CD4-positive, alpha-beta T cell treated with Interleukin-17A for 4 hours (primary cell): ENCODE results near the gene IKBKE.
"Not testable (repeated sequence)": the region's sequence is repeated elsewhere in the genome, so short reads cannot be mapped to it uniquely, and the experiment has no call there.

Experiments used
- DNase-seq: peaks from one replicate; pipeline ENCODE4 v3.0.0-alpha.2; 2020; ENCODE audit warnings: mixed read lengths

The IKBKE gene

GRCh38 chr1:206477110-206477509 is 6.8 kb downstream of the IKBKE start:
- DNase-seq, result no peak

- DNase-seq, result no peak
These were observed 7.5 kb downstream of the IKBKE start for GRCh38 chr1:206477581-206478380.

GRCh38 chr1:206478746-206479145 is 8.5 kb downstream of the IKBKE start:
- no peak for DNase-seq

DNA sequence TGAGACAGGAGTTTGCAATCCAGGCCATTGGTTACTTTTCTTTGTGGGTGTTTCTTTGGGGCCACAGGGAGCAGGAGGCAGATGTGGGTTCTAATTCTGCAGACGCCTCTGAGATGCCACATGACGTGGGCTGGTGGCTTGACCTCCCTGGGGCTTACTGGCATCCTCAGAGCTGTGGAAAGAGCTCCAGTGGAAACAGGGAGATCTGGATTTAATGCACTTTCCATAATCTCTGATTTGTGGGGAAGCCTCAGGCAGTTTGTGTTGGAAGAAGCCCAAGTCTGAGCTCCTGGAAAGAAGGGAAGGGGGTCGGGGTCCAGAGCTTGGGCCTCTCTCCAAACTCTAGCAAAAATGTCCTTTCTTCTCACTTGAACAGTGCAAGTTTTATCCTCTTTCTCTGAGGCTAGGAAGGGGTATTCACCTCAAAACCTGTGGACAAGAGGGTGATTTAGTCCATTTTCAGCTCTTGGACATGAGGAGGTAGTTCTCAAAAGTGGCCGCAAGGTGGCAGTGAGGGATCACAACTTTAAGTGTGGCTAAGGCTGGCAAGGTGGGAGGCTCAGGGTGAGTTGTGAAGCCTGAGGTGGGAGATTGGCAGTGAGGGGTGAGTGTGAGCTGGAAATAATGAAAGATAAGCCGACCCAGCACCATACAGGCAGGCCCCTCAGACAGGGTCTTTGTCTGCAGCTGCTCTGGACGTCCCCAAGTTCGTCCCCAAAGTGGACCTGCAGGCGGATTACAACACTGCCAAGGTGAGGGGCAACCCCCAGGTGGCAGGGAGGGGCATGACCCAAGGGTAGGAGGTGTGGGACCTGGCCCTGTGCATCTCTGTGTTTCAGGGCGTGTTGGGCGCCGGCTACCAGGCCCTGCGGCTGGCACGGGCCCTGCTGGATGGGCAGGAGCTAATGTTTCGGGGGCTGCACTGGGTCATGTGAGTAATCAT is 9.2 kb downstream of the IKBKE start:
- peak; percentile 80 for DNase-seq

GRCh38 chr1:206480211-206480610 is 9.9 kb downstream of the IKBKE start:
- DNase-seq, result no peak

DNA sequence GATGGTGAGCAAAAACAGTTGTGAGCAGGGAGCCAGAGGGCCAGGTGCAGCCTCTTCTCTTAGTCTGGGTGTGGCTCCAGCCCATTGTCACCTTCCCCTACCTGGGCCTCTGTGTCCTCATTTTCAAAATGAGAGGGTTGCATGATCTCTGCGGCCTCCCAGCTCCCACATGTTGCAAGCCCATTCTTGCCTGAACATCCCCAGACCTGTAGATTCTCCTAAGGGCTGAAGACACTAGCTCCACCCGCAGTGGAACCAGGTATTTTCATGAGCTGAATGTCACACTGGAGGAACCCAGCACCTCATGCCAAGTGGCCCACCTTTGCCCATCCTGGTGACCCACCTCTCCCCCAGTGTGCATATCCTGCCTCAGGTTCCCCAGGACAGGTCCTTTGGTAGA is 12.3 kb downstream of the IKBKE start:
- no peak for DNase-seq

GRCh38 chr1:206483864-206484263 is 13.6 kb downstream of the IKBKE start:
- DNase-seq, result not testable (repeated sequence)

GRCh38 chr1:206484901-206485300 is 14.6 kb downstream of the IKBKE start:
- no peak for DNase-seq

GRCh38 chr1:206486995-206487788 is 16.9 kb downstream of the IKBKE start:
- DNase-seq, result no peak

- no peak for DNase-seq
These were observed 17.7 kb downstream of the IKBKE start for GRCh38 chr1:206487970-206488369.

- no peak for DNase-seq
These were observed 18.2 kb downstream of the IKBKE start for GRCh38 chr1:206488466-206488865.

- DNase-seq, result peak; percentile 74
These were observed 19.9 kb downstream of the IKBKE start for GRCh38 chr1:206489980-206490770.

- no peak for DNase-seq
These were observed 20.6 kb downstream of the IKBKE start for GRCh38 chr1:206490771-206491405.

DNA sequence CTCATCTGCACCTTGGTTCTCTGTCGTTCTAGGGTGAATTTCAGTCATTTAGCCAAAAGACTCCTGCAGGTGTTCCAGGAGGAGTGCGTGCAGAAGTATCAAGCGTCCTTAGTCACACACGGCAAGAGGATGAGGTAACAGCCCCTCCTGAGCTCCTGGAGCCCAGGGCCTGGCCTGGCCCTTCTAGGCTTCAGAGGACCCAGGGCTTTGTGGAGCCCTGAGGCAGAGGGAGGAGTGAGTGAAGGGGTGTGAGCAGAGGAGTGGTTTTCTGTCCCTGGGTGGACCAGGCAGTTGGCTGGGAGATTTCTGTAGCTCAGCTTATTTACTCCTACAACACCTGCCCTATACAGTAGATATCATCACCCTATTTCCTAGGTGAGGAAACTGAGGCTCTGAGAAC is 21.3 kb downstream of the IKBKE start:
- DNase-seq, result no peak

GRCh38 chr1:206492589-206492988 is 22.3 kb downstream of the IKBKE start:
- DNase-seq, result no peak

DNA sequence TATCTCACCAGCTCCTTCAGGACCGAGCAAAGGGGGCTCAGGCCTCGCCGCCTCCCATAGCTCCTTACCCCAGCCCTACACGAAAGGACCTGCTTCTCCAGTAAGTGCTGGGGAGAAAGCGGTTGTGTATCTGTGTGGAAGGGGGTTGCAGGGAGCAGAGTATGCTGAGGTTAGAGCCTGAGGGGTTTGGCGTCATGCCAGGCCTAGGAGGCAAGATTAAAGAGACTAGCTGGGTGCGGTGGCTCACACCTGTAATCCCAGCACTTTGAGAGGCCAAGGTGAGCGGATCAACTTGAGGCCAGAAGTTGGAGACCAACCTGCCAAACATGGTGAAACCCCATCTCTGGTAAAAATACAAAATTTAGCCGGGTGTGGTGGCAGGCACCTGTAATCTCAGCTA is 23.0 kb downstream of the IKBKE start:
- no peak for DNase-seq

DNA sequence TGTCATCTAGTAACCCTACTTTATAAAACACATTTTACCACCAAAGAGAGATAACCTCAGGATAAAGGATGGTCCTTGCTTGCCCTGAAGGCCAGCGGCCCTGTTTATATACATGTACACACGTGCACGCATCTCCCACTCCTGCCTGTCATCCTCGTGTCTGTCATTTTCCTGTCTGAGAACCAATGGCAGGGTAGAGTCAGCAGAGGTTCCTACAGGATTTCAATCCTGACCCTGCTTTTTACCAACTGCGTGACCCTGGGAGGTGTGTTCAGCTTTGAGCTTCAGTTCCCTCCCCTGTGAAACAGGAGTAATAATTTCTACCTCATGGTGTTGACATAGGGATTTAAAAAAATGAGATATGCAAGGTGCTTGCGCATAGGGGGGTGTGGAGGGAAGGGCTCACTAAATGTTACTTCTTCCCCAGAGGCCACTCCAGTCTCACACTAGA is 24.8 kb downstream of the IKBKE start:
- no peak for DNase-seq

DNA sequence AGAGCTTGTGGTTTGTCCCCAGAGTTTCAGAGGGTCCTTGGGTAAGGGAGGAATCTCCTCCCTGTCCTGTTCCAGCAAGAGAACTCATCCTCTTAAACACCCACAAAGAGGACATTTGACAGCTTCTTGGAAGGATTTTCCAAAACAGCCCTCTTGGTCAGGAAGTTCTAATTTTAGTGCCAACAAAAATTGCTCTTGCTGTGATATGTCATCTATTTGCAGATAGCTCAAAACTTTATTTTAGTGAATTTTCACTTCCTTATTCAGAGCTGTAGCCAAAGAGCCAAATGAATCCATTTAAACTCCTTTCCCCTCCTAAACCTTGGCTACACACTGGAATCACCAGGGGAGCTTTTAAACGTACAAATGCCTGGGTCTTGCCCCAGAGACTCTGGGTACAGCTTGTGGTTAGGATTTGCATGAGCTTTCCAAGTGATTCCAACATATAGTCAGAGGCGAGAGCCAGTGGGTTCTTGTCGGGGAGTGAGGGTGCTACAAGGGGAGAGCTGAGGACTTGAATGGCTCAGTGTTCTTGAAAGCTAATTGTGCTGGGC is 25.3 kb downstream of the IKBKE start:
- no peak for DNase-seq

DNA sequence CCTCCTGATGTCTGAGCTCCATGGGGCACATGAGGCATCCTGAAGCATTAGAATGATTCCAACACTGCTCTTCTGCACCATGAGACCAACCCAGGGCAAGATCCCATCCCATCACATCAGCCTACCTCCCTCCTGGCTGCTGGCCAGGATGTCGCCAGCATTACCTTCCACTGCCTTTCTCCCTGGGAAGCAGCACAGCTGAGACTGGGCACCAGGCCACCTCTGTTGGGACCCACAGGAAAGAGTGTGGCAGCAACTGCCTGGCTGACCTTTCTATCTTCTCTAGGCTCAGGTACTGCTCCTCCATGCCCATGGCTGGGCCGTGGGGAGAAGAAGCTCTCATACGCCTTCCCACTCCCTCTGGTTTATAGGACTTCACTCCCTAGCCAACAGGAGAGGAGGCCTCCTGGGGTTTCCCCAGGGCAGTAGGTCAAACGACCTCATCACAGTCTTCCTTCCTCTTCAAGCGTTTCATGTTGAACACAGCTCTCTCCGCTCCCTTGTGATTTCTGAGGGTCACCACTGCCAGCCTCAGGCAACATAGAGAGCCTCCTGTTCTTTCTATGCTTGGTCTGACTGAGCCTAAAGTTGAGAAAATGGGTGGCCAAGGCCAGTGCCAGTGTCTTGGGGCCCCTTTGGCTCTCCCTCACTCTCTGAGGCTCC is 26.0 kb downstream of the IKBKE start:
- no peak for DNase-seq

- DNase-seq, result no peak
These were observed 27.1 kb downstream of the IKBKE start for GRCh38 chr1:206497363-206497762.

GRCh38 chr1:206497774-206498173 is 27.5 kb downstream of the IKBKE start:
- DNase-seq, result no peak
